Non-pigmented ciliary epithelial cell (primary cell): Measurements from ENCODE around the gene CRTC2.

ENCODE experiments used
- DNase-seq: peaks from one replicate; pipeline ENCODE4 v3.0.0-alpha.2; 2010; ENCODE audit warnings: low read depth

The CRTC2 gene

DNA sequence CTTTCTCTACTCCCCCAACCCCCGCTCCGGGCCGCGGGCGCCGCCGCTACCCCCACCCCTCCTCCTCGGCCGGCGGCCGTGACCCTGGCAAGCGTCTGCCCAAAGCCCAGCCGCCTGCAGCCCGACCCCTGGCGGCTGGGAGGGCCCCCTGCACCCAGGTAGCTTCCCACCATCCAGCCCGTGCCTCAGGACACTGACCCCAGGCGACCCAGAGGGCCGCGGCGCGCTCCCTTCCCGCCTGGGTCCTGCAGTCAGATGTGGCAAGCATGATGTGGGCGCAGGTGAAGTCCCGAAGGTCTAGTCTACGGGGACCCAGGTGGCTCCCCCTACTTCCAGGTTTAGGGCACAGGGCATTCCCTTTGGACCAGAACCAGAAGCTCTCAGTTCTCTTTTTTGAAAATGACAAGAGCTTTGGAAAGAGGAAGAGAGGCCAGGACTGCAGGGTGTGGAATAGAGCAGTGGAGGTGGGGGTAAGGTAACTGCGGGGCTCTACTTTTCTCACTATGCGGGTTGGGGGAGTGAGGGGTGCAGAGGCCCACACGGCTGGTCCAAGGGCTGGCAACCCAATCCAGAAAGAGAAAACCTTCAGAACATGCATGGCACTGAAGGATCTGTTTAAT is 11.7 kb downstream of the CRTC2 start, which contains the start of gene DENND4B:
Gene DENND4B (minus strand): TSS at position 97 of the 620 bp plus-strand sequence. CDS start 2,344 bp downstream, outside the sequence.
- DNase-seq = no peak

DNA sequence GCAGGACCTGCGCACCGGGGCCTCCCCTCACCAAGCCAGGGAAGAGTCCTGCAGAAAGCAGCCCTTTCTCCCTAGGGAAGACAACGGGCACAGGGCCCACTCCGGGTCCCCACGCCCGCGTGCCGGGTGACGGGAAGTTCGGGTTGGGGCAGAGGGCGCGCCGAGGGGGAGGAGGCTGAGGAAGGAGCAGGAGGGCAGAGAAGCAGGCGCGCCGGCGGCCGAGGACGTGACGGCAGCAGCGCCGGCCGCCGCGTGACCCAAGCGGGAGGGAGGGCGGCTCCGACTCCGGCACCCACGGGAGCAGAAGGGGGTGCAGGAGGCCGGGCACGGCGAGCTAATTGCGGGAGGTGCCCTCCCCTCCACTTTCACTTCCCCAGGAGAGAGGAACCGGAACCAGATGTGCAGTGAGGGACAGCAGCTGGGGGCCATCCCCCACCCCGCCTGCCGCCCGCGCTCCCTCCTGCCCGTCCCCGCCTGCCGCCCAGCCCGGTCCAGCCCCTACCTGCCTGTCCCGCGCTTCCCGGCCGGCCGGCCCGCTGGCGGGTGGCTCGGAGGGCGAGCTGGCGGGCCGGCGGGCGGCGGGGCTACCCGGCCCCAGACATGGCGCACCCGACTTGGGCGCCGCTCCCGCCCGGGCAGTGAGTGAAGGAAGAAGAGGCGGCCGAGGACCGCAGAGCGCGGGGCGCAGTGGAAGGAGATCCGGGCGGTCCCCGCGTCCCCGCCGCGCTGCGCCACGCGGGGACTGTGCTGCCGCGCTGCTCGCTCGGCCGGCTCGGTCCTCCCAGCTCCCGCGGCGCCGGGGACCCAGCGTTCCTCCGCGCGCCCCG is 12.4 kb downstream of the CRTC2 start:
- DNase-seq = no peak

DNA sequence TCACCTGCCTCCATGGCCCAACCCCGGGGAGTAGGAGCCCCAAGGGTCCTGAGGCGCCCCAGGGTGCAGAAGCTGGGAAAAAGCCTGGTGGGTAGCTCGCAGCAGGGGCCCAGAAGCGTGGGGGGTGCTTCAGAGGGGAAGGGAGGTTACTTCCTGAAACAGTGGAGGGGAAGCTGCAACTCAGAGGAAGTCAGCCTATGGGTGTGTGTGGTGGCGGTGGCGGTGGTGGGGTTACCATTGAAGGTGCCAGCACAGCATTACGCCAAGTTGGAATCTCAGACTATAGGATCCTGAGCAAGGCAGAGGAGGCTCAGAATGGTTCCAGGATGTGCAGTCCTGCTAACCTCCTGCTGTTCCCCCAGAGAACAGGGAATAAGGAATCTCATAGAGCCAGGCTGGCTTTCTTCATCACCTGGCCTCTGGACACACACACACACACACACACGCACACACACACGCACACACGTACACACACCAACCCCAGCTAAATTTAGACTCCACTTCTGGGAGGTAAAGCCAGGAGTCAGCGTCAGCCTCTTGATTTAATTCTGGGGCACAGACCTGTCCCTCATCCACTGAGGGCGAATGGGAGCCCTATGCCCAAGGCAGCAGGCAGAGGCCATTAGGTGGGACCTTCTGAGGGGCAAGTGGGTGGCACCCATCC is 13.1 kb downstream of the CRTC2 start:
- no peak for DNase-seq

DNA sequence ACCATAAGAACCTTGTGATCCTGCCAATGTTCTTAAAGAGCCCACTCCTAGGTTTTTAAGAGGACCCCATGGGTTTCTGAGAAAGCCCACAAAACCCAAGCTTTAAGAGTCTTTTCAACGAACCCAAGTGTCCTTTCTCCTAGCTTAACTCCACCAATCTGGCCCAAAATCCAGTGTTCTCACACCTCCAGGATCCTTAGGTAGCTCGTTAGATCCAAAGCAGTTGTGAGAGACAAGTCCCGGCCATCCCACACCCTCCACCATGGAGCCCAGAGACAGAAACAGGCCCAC is 13.6 kb downstream of the CRTC2 start:
- DNase-seq = no peak

DNA sequence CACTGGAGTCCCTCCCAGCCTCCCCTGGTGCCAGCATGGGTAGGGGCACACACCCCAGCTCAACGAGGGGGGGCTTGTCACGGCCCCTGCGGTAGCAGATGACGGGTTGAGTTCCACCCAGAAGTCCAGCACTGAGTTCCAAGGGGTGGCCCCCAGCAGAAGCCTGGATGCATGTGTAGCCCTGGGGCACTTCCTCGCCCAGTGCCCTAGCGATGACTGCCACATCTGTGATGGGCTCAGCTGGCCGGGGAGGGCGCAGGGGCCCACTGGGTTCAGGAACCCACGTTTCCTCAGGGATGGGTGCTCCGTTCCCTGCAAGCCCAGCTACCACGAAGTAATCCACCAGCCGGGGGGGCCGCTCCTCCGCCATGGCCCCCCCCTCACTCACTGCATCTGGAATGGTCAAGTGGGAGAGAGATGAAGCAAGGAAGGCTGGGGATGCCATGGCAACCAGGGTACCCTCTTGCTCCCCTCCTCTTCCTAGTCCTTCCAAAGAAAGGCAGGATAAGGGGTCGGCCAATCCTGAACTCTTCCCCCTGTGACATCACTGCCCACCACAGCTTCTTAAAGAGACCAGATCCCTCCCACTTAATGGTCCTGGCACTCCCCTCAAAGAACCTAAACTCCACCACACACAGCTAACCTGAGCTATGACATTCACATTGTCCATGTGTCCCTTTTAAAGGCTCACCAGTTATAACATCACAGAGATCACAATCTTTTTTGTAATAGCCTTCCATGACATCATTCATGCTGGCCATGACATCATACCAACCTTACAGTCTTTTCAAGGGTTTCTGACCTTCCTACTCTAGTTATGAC is 14.2 kb downstream of the CRTC2 start:
- no peak for DNase-seq

DNA sequence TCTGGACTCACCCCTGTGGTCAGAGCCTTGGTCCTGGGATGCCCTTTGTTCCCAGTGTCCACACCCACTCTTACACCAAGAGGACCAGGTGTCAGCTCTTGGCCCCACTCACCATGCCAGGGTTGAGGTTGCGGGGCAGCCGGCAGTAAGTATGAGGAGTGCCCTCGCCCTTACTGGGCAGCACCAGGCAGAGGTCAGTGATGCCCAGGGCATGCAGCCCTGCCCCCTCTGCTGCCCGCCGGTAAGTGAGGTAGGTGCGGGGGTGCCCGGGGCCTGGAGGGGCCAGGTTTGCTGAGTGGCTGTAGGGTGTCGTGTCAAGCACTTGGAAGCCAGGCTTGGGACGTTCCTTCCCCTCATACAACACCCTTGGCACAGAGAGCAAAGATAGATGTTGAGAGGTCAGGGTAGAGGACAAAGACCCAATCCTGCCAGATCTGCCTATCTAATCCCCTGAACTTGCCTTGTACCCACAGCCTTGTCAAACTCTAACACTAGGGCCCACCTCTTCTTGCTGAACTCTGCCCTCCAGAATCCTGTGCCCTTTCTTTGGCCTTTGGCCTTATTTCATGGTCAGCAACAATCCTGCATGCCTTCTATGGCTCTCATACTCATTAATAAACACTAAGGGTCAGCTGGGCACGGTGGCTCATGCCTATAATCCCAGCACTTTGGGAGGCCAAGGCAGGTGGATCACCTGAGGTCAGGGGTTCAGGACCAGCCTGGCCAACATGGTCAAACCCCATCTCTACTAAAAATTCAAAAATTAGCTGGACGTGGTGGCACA is 15.5 kb downstream of the CRTC2 start:
- no peak for DNase-seq

DNA sequence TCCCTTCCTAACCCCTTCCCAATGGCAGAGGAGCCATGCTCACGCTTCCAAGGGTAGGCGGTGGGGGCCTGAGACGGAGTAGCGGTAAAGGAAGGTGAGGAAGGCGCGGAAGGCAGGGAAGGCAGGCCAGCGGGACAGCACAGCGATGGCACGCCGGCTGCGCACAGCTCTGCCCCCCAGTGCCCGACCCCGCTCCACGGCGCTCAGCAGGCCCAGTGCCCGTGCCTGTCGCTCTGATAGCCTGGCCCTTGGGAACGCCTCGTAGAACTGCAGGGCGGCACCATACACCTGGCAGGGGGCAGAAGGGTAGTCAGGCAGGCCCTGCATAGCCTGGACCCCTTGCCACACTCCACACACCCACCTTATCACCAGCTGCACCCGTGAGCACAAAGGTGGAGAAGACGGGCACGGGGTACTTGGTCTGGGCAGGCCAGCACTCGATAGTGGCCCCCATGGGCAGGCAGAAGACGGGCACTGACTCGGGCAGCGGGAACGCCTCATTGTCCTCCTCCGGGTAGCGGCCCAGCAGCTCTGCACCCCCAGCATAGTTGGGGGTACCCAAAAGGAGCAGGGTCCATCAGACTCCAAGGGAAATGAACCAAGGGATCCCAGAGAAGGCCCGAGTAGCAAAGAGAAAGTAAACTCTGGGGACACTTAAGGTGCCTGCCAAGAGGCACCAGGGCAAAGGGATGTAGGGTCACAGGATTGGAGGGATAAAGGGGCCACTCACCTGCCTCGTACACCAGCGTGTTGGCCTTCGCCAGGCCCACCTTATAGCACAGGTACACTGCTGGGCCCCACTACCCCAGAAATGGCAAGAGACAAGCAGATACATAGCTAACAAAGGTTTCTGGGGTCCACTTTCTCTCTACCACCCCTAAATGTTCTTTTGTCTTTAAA is 16.3 kb downstream of the CRTC2 start:
- no peak for DNase-seq

DNA sequence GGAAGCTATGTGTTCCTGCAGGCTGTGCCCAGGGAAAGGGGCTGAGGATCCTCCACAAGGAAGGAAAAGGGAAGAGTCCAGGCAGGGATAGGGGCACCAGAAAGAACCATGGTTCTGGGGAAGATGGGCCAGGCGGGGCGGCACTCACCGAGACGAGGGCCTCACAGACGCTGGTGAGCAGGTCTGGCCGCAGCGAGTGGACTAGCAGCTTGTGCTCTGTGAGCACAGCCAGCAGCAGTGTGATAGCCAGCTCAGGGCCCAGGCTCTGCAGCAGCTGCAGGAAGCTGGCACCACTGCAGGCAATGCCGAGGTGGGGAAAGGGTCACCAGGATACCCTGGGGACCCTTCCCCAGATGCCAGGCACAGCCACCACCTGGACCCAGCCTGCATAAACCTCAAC is 17.7 kb downstream of the CRTC2 start:
- no peak for DNase-seq

DNA sequence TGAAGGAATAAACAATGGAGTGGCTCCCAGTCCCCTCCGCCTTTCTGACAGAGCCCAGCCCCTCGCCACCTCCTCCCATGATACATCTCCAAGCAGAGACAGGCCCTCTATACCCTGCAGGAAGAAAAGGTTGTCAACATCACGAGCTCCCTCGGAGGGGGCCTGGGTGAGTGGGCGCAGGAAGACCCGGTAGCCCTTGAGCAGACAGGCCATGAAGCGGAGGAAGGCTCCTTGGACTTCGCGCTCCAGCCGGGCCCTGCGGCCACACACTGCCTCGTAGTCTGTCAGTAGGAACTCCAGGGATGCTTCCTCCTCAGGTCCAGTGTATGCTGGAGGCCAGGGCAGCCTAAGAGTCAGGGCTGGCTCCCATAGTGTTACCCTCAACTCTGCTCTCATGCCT is 18.9 kb downstream of the CRTC2 start:
- no peak for DNase-seq

DNA sequence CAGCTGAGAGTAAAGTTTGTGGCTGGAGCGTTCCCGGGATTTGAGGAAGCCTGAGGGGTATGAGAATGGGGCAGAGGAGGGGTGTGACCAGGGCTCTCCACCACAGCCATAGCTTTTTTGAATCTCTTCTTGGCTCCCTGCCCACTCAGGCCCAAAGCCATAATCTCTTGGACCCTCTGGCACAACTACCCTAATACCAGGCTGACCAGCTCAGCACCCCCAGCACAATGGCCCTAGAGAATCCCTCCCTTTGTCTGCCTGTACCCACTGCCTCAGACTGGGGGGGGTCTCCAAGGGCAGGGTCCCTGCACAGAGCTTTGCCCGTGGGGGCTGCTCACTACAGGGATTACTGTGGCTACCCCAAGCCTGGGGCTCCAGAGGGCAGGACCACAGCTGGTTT is 19.4 kb downstream of the CRTC2 start:
- DNase-seq = no peak

DNA sequence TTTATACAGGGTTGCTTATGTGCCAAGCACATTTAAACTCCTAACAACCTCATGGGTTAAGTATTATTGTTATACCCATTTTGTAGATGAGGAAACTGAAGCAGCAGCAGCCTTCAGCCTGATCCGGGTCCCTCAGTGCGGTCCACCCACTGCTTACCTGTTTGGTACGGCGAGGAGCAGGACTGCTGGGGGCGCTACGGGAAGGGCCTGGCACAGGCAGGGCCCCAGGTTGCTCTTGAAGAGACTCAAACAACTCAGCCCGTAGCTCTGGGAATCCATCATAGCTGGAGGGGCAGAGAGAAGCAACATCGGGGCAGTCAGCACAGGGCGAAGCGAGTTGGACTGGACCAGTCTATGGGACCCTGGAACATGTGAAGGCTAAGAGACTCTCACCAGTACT is 21.1 kb downstream of the CRTC2 start:
- DNase-seq = no peak

DNA sequence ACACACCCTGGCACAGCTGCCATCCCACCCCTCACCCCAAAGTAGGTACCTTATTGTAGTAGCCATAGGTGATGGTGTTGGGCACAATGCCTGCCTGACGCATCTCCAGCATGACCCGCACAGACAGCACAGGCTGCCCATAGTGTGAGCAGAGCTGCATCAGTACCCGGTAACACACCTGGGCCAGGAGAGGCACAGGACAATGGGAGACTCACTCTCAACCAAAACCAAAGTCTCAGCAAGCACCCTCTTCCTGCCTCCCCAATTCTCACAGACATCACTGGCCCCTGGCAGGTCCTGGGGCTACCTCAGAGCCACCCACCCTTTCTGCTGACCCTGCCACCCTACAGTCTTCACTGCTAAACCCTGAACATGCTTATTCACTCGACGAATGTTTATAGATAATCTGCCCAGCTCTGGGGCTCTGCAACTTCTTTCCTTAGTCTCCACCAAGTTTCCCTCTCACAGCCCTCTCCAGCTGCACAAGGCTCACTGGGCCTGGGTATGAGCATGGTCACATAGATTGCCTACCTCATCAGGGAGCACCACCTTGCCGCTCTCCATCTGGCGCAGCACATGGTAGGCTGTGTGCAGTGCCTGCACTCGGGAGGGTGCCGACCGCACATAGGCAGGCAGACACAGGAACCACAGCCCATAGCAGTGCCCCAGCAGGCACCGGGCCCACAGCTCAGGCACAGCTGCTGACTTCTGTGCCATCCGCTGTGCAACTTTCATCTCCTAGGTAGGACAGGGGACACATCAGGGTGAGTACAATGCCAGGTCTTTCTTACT is 22.2 kb downstream of the CRTC2 start:
- DNase-seq = no peak

DNA sequence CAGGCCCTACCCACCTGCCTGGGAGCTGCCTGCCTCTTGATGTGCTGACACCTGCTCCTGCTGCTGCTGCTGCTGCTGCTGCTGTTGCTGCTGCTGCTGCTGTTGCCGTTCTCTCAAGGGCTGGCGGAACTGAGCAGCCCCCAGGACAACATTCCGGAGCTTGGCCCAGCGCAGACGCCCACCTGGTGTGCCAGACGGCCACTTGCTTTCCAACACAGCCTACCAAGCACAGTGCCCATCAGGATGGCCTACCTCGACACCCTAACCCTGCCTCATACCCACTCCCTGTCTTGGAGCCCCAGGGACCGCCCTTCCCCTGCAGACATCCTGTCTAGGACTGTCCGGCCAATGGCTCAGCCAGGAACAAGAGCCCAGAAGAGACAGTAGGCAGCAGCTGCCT is 23.7 kb downstream of the CRTC2 start:
- DNase-seq = no peak

DNA sequence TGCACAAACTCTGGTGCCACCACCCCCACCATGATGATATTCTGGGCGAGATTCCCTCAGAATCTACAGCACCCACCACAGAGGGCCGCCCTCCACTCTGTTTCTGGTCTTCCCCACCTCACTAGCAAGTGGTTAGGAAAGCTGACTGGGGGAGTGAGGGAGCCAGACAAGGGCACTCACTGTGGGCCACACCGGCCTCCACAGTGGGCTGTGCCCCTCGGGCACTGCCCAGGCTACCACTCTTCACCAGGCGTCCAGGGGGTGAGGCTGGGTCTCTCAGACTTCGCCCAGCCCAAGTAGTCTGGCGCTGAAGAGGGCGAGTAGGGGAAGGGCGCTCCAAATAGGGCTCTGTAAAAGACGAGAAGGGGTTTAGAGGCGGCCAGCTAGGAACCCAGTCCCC is 24.5 kb downstream of the CRTC2 start:
- DNase-seq = no peak

DNA sequence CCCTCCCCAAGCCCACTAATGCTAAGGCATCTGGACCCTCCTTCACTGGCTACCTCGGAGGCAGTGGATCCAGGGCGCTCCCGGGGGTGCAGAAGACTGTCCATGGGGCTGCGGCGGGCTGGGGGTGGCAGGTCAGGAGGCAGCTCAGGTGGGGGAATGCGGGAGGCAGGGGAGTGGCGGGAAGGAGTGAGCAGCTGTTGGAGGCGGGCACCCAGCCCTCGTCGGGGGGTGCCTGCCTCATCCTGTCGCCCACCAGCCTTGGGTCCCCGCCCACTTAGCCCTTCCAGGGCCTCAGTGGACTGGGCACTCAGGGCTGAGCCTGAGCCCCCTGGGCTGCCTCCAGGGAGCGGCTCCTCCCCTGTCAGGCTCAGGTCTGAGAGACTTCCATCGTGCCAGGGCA is 25.0 kb downstream of the CRTC2 start:
- no peak for DNase-seq

DNA sequence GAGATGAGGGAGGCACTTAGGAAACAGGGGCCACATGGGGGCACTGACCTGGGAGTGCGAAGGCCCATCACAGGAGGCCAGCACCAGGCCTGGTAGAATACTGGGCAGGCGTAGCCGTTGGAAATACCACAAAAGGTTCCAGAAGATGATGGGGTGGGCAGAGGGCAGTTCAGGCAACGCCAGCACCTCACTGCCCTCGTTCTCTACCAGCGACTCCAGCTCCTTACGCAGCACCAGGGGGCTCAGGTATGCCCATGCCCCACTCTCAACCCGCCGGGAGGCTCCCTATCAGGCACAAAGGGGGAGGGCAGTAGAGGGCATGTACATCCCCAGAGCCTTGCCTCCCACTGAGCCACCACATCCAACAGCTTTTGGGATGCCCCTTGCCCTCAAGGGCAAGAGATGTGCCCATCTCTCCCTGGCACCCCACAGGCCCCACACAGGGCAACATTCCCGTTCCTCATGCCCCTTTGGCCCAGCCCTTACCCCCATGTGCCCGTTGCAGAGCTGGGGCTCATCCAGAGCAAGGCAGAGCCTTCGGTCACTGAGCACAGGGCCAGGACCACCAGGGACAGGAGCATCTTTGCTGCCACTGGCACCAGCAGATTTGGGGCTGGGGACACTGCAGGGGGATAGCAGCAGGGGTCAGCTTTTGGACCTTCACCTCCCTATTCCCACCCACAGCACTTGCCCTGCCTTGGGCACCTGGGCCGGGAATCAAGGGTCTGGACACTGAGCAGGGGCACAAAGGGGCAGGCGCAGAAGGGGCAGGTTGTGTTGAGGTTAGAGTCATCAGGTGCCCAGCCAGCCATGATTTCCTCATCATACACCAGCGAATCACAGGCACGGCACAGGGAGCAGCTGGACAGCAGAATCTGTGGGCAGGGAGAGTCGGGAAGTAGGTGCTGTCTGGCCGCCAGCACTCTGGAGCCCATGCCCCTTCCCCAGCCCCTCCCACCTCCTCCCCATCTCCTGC is 26.0 kb downstream of the CRTC2 start:
- no peak for DNase-seq

DNA sequence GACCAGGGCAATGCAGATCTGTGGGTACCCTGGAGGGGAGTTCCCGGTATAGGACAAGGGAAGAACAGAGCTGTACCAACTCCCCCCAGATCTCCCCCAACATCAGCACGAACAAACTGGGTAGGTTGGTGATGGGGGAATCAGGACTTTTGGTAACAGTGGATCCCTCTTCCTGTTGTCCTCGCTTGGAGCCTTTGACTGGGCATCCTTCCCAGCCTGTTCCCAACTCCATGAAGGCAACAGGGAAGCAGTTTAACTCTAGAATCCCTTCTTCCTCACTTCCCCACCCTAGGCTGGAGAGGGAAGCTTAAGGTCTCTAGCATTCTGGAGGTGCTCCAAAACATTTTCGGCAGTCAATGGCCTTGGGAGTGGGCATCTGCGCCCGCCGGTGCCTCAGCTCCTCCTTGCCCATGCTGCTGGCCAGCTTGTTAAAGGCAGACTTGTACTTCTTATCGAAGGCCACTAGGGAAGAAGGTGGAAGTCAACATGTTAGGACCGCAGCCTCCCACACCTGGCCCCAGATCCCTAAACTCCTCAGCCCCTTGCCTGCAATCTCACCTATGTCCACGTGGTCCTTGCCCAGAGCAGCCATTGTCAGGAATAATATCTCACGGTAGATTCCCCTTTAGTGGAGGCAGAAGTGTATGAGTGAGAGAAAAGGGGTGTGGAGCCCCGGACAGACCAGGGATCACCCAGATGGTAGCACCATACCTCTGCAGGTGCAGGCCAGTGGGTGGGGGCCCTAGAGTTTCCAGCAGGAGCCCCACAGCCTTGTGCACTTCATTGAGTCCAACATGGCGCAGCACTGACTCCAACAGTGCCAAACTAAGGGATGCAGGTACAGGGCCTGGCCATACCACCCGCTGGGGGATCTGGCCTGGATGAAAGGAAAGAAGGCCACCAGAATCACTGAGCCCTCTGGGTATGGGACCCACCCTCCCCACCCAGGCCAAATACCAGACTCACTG is 28.1 kb downstream of the CRTC2 start:
- no peak for DNase-seq
